Type B pancreatic cell (in vitro differentiated cells): Measurements from ENCODE around the gene P3H1. TPM values are rescaled to one million over a fixed set of nuclear protein-coding genes. Genes with fewer than 3 reads are reported as not detected.
"Not testable (repeated sequence)": the region's sequence is repeated elsewhere in the genome, so short reads cannot be mapped to it uniquely, and the experiment has no call there.

Source experiments
- DNase-seq: peaks from one replicate; pipeline ENCODE4 v3.0.0; 2021; ENCODE audit warnings: mixed read lengths; ENCODE audit not compliant: unreplicated experiment; ENCODE audit errors: extremely low spot score
- H3K27ac Mint-ChIP-seq: 2 replicates; pipeline ENCODE4 v1.8.0; 2021; ENCODE audit warnings: mild to moderate bottlenecking, mixed read lengths
- H3K27me3 Mint-ChIP-seq: 2 replicates; pipeline ENCODE4 v1.8.0; 2021; ENCODE audit warnings: mixed read lengths
- H3K36me3 Mint-ChIP-seq: 2 replicates; pipeline ENCODE4 v1.8.0; 2021; ENCODE audit warnings: mixed read lengths
- H3K4me1 Mint-ChIP-seq: one replicate; pipeline ENCODE4 v1.8.0; 2021; ENCODE audit warnings: mixed read lengths; ENCODE audit not compliant: unreplicated experiment
- H3K4me3 Mint-ChIP-seq: 2 replicates; pipeline ENCODE4 v1.8.0; 2021; ENCODE audit warnings: mild to moderate bottlenecking, mixed read lengths
- H3K9me3 Mint-ChIP-seq: 2 replicates; pipeline ENCODE4 v1.8.0; 2021; ENCODE audit warnings: mixed read lengths
- CTCF ChIP-seq: fragments of 200-600 bp; sonication (generic); conservative IDR thresholded peaks from 2 replicates; pipeline ENCODE4 v1.5.0; 2021; ENCODE audit warnings: antibody characterized with exemption, mild to moderate bottlenecking
- long read RNA-seq: library from polyadenylated mRNA; unstranded; transcript quantifications from one replicate; pipeline ENCODE4 v2.0.0, GENCODE V29; 2020
- total RNA-seq: library from RNA; stranded (reverse); gene quantifications from 2 replicates; pipeline ENCODE4 v1.2.1, GENCODE V29; 2021; ENCODE audit warnings: low replicate concordance

The P3H1 gene
- total RNA-seq: 30.7 and 77.2 TPM in 2 replicates
- long read RNA-seq, partial matches to known transcripts: 6 of 12 reads
- long read RNA-seq, other reads (novel, unspliced or antisense): 1 of 12 reads

- H3K27me3 Mint-ChIP-seq: no peaks in the 10 kb centered on the region
- peak within 1 kb of the TSS; percentile 90 for H3K27ac Mint-ChIP-seq
- no peaks in the 10 kb centered on the region for H3K36me3 Mint-ChIP-seq
- H3K9me3 Mint-ChIP-seq: no peaks in the 10 kb centered on the region
- TF ChIP-seq CTCF: no peak
- H3K4me3 Mint-ChIP-seq: no peak within 1 kb of the TSS
- peak; percentile 100 for DNase-seq
- peaks cover 16% of the 10 kb centered on the region for H3K4me1 Mint-ChIP-seq
Measured at GRCh38 chr1:42766741-42767509, at the start of gene P3H1, which contains the start of gene C1orf50. P3H1 (minus strand) TSS chr1:42767028; CDS start chr1:42766971, 57 bp downstream. C1orf50 (plus strand) TSS chr1:42767249; CDS start chr1:42767312, 63 bp downstream.

GRCh38 chr1:42815941-42816584 is 49.2 kb upstream of the P3H1 start:
- H3K36me3 Mint-ChIP-seq: peaks cover 12% of the 10 kb centered on the region
- H3K27me3 Mint-ChIP-seq: no peaks in the 10 kb centered on the region
- peaks cover 12% of the 10 kb centered on the region for H3K4me1 Mint-ChIP-seq
- no peak for TF ChIP-seq CTCF
- no peaks in the 10 kb centered on the region for H3K9me3 Mint-ChIP-seq
- peak overlapping the region; percentile 72 for H3K27ac Mint-ChIP-seq
- no peak for DNase-seq
- peak overlapping the region; percentile 89 for H3K4me3 Mint-ChIP-seq

- H3K4me1 Mint-ChIP-seq: peaks cover 12% of the 10 kb centered on the region
- not testable (repeated sequence) for DNase-seq, H3K27ac Mint-ChIP-seq, H3K9me3 Mint-ChIP-seq, H3K4me3 Mint-ChIP-seq, H3K27me3 Mint-ChIP-seq
- peaks cover 15% of the 10 kb centered on the region for H3K36me3 Mint-ChIP-seq
Measured at GRCh38 chr1:42814815-42815214, 48.0 kb upstream of the P3H1 start.

- Mint-ChIP-seq H3K27me3 (no peaks in the 10 kb centered on the region), H3K36me3 (peaks cover 26% of the 10 kb centered on the region)
- no peak for TF ChIP-seq CTCF
Measured at GRCh38 chr1:42807056-42807668, 40.3 kb upstream of the P3H1 start.

GRCh38 chr1:42806593-42806992 is 39.8 kb upstream of the P3H1 start:
- Mint-ChIP-seq H3K36me3 (peaks cover 24% of the 10 kb centered on the region), H3K27ac (no peak overlapping the region), H3K4me3 (no peak overlapping the region)

More at GRCh38 chr1:42807056-42807668, 40.3 kb upstream of the P3H1 start:
- Mint-ChIP-seq H3K4me3 (no peak overlapping the region), H3K9me3 (no peaks in the 10 kb centered on the region), H3K4me1 (no peaks in the 10 kb centered on the region), H3K27ac (no peak overlapping the region)
- no peak for DNase-seq

More at GRCh38 chr1:42806593-42806992, 39.8 kb upstream of the P3H1 start:
- no peak for TF ChIP-seq CTCF
- H3K9me3 Mint-ChIP-seq: no peaks in the 10 kb centered on the region
- H3K4me1 Mint-ChIP-seq: no peaks in the 10 kb centered on the region
- DNase-seq: no peak
- H3K27me3 Mint-ChIP-seq: no peaks in the 10 kb centered on the region
